ENCODE results near the gene TMEM69. TPM values are rescaled to one million over a fixed set of nuclear protein-coding genes. Genes with fewer than 3 reads are reported as not detected.
"Not testable (repeated sequence)": the region's sequence is repeated elsewhere in the genome, so short reads cannot be mapped to it uniquely, and the experiment has no call there.

The TMEM69 gene
- total RNA-seq, 2 donors from 2014 or later, result 19.2 to 19.7 TPM

DNA sequence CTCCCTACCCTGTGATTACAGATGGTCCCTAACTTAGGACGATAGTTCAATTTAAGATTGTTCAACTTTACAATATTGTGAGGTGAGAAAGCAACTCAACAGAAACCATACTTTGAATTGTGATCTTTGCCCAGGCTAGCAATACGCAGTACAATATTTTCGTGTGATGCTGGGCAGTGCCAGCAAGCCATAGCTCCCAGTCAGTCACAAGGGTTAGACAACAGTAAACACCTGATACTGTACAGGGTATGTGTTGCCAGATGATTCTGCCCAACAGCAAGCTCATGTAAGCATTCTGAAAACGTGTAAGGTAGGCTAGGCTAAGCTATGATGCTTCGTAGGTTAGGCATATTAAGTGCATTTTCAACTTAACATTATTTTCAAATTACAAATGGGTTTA lies 13.5 kb upstream of the TMEM69 start:
- intact Hi-C loops (cut with DNase I), result no loop called here
- peak in 1 of 2 donors; percentile 45 for ATAC-seq
- DNase-seq, result no peak

DNA sequence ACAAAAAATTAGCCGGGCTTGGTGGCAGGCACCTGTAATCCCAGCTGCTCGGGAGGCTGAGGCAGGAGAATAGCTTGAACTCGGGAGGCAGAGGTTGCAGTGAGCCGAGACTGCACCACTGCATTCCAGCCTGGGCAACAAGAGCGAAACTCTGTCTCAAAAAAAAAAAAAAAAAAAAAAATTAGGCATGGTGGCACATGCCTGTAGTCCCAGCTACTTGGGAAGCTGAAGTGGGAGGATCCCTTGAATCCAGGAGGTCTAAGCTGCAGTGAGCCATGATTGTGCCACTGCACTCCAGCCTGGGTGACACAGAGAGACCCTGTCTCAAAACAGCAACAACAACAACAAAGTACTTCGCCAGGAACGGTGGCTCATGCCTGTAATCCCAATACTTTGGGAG lies 11.4 kb upstream of the TMEM69 start:
- DNase-seq; intact Hi-C loops (cut with DNase I); ATAC-seq: not testable (repeated sequence)

DNA sequence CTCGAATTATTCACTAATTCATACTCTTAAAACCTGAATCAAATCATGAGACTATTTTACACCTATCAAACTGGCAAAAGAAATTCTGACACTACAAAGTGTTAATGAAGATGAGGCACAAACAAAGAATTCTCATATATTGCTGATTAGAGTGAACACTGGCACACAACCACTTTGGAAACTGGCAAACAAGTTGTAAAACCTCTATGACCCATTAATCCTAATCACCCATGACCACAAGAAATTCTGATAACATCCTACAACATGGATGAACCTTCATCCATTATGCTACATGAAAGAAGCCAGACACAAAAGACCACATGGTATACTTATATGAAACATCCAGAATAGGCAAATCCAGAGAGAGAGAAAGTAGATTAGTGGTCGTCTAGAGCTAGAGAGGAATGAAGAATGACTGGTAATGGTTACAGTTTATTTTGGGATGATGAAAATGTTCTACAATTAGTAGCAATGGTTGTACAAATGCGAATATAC lies 10.2 kb upstream of the TMEM69 start:
- intact Hi-C loops (cut with DNase I), result no loop called here
- no peak for DNase-seq
- ATAC-seq, result no peak

DNA sequence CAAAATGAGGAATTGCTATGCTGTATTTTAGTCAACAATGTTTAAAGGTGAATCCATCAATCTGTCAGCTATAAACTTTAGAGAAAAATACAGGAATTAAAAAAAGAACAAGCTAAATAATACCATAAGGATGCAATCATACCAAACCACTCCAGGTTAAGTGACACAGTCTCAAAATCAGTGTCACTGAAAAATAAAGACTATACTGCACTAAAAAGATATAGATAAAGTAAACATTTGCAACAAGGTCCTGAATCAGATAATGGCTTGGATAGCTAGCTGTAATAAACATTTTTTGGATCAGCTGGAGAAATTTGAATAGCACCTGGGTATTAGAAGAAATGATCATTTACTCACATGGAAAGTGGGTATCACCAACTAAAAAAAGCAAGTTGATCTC lies 9.5 kb upstream of the TMEM69 start:
- ATAC-seq (no peak), DNase-seq (no peak)
- intact Hi-C loops (cut with DNase I), result no loop called here

DNA sequence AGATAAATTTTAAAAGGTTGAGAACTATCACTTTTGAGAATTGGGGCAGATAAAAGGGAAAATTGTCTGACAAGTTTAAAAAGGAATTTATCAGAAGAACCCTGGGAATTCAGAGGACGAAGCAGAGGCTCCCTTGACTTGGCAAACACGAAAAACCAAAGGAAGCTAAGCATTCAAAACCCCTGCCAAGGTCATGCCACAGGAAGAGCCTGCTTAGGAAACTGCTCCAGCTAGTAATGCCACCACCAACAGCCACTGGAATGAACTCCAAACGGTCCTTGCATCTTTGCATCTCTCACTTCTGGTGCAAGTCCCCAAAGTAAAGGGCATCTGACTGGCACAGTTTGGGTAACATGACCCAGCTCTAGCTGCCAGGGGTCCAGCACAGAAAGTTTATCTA lies 8.9 kb upstream of the TMEM69 start:
- ATAC-seq (peak in 1 of 2 donors; percentile 51), DNase-seq (no peak)
- intact Hi-C loops (cut with DNase I), result no loop called here

DNA sequence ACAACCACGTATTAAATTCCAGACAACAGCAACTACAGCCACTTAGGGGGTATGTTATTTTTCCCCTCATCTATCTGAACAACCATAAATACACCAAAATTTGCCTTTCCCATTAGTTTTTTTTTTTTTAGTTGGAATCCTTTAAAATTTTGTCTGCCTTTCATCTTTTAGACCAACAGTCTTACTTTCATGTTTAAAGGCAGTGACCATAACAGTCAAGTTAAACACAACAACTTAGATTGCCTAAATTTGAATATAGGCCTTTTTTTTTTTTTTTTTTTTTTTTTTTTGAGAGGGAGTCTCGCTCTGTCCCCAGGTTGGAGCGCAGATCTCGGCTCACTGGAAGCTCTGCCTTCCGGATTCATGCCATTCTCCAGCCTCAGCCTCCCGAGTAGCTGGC lies 5.0 kb upstream of the TMEM69 start:
- ATAC-seq (no peak), DNase-seq (no peak)
- intact Hi-C loops (cut with DNase I), result no loop called here

DNA sequence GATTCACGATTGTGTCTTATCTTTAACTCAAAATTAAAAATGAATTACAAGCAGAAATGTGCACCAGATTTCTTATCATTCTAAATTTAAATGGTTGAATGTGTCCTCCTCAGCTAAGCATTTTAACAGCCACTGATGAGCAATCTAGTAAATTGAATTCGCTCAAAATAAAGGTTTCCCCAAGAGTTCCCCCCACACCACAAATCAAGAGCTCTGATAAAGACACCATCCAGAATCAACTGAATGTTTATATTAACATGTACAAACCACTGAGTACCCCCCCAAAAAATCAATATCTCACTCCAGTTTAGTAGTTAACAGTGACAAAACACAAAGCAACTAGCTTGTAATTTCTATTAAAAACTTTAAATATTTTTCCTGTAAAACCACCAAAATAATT lies 3.6 kb upstream of the TMEM69 start:
- no peak for ATAC-seq
- intact Hi-C loops (cut with DNase I), result no loop called here
- DNase-seq, result no peak

DNA sequence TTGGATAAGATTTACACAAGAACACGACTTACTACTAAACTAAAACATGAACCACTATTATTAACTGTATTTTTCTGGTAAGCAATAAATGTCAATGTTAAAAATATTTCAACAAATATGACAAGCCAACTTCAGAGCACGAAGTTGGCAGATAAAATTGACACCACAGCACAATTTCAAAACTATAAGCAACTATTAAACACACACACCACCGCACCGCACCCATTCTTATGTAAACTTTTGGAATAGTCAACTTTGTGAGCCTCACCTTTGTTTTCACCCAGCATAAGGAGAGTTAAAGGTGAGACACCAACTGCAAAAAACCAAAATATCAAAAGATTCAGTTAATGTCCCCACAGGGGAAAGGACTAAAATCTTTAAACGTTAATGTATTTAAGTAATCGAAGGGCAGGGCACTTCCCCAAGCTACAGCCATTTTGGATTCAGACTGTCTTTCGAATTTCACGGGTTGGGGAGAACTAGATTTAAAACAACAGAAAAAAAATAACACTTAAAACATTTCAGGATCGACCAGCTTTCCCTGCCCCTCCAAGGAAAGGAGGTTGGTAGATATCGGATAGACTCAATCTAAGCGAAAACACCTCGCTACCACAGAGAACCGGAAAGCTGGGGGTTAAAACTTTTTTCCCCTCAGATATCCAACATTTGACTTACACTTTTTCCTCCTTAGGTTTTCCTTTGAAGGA lies 2.5 kb upstream of the TMEM69 start:
- intact Hi-C loops (cut with DNase I), result no loop called here
- ATAC-seq (no peak), DNase-seq (no peak)

DNA sequence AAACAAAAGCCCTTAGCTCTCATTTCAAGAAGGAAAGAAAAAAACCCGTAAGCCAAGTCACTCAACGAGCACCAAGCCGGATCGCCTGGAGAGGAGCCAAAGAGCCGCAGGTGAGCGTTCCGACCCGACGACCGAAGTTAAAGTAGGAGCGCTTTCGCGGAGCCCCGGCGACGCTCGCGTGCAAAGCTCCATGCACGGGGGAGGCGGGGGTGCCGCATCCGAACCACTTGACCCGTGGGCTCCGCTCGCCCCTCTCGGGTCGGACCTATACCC lies 2.0 kb upstream of the TMEM69 start:
- intact Hi-C loops (cut with DNase I), result no loop called here
- ATAC-seq (peak in 1 of 2 donors; percentile 0), DNase-seq (peak; percentile 73)

DNA sequence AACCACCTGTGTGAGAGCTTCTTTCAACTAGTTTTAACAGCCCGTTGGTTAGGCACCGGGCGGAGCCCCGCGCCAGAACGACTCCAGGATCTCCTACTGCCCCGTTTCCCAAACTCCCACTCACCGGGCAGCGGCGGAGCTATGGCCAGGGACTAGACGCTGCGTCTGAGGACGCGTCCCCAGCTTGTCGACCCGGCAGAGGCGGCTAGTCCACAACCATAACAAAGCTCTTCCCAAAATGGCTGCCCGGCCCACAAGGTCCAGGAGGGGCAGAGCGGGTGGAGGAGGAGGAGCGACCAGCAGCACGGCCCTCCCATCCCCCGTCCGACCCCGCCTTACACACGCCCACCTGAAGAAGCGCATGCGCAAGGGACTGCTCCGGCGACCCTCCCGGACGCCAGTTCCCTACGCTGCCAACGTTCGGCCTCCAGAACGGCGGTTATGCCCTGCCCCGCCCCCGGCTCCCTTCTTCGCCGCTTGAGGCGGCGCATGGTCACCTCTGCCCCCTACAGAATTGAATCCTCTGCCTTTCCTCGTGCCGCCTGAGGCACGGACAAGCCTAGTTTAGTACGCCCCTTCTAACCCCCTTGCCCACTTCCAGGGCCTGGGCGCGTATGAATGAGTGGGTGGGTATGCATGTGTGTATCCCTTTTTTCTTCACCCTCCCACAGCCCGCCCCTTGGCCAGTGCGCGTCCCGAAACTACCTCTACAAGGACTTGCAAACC lies 1.5 kb upstream of the TMEM69 start, which contains the start of gene GPBP1L1:
Gene GPBP1L1 (minus strand): TSS at position 246 of the 726 bp plus-strand sequence. CDS start 27,446 bp downstream, outside the sequence.
- DNase-seq (peak; percentile 98), ATAC-seq (peak; percentile 92 to 94)
- intact Hi-C loops (cut with DNase I), result no loop called here

DNA sequence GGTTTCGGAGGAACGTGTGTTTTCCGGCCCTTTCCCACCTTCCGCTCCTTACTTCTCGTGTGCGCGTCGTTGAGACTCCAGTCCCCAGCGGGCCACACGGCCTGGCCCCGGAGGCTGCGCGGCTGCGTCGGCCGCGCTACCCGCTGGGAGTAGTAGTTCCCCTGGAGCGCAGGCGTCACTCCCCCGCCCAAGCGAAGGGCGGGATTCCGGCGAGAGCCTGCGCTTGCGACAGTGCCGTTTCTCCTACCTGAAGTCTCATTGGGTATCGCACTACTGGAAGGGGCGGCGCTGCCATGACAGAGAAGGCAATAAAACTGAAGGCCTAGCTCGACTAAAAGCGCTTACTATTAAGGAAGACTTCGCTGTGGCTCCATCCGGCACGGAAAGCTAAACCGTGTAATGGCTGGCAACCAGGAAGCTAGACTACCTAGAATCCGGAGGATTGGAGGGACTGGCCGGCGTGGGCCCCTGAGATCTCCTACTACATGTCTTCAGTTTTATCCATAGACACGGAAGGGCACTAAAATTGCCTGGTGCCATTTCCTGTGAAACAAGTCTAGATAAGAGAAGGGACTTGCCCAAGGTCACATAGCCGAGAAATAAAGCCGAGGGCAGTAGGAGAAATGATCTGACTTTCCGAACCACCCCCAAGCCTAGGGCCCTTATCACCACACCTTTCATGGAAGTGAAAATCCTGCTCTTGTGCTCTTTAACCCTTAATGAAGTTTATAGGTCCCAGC lies 797 bp upstream of the TMEM69 start:
- peak; percentile 94 to 96 for ATAC-seq
- intact Hi-C loops (cut with DNase I), result no loop called here
- DNase-seq, result peak; percentile 98

DNA sequence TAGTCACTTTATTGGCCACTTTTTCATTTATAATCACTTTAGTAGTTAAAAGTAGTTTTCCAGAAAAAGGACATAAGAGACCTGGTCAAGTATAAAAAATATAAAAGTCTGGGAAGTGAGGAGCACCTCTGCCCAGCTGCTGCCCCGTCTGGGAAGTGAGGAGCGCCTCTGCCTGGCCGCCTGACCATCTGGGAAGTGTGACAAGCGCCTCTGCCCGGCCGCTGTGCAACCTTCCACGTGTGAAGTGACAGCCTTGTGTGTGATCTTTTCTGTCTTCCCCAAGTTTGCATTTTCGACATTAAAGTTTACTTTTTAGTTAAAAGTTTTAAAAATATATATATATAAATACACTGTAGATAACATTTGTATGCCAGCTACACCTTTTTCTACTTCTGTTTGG lies 5.8 kb downstream of the TMEM69 start:
- DNase-seq; ATAC-seq; intact Hi-C loops (cut with DNase I): not testable (repeated sequence)

DNA sequence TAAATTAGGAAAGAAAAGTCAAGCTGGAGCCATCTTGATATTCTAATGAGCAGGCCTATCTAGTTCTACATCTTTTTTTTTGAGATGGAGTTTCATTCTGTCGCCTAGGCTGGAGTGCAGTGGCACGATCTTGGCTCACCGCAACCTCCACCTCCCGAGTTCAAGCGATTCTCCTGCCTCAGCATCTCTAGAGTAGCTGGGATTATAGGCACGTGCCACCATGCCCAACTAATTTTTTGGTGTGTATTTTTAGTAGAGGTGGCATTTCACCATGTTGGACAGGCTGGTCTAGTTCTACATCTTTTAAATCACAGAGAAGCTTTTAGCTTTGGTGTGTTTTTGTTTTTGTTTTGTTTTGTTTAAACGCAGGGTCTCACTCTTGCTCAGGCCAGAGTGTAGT lies 6.8 kb downstream of the TMEM69 start:
- no peak for DNase-seq
- ATAC-seq, result no peak
- intact Hi-C loops (cut with DNase I), result no loop called here

DNA sequence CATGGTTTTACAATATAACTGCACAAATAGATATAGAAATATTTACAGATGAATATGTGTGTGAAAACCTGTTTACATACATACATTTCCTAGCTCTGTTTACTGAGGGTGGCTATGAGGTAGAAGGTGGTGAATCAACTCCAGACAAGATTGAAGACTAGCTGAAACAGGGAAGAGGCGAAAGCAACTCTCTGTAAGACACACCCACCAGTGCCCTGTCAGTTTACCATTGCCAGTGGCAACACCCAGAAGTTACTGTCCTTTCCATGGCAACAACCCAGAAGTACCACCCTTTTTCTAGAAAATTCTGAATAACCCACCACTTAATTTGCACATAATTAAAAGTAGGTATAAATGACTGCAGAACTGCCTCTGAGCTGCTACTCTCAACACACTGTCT lies 16.7 kb downstream of the TMEM69 start:
- no peak for ATAC-seq

DNA sequence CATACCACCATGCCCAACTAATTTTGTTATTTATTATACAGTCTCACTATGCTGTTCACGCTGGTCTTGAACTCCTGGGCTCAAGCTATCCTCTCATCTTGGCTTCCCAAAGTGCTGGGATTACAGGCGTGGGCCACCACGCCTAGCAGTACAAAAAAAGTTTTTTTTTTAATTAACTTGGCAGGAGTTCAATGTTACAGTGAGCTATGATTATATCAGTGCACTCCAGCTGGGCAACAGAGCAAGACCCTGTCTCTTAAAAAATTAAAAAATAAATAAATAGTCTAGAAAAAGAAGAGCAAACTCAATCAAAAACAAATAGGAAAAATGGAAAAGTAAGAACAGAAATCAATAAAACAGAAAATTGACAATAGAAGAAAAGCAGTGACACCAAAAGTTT lies 25.7 kb downstream of the TMEM69 start:
- no peak for ATAC-seq
- no peak for DNase-seq
- intact Hi-C loops (cut with DNase I), result no loop called here

More for the DNA sequence above, 16.7 kb downstream of the TMEM69 start:
- no peak for DNase-seq
- intact Hi-C loops (cut with DNase I), result no loop called here

DNA sequence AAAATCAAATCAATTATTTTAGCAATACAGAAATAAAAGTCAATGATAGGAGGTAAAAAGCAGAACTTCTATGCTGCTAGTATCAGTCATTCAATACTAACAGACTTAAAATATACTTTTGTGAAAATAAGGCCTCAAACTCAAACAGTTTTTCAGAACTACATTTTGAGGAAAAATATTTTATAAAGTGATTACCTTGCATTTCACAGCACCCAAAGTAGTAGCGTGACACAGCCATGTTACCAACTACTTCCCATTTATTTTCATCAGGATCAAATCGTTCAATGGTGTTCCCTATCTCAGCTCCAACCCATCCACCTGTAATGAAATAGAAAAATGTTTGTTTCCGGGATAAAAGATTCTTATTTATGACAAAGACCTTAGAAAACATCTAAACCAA lies 28.7 kb downstream of the TMEM69 start:
- no peak for DNase-seq
- intact Hi-C loops (cut with DNase I), result no loop called here
- ATAC-seq, result no peak

DNA sequence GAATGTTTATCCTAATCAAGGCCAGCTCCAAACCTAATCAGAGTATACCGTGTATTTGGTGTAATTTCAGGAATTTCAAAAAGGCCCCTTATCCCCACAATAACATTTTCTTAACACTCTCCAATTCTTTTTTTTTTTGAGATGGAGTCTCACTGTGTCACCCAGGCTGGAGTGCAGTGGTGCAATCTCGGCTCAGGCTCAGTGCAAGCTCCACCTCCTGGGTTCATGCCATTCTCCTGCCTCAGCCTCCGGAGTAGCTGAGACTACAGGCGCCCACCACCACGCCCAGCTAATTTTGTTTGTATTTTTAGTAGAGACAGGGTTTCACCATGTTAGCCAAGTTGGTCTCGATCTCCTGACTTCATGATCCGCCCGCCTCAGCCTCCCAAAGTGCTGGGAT lies 29.4 kb downstream of the TMEM69 start:
- intact Hi-C loops (cut with DNase I), result not testable (repeated sequence)

DNA sequence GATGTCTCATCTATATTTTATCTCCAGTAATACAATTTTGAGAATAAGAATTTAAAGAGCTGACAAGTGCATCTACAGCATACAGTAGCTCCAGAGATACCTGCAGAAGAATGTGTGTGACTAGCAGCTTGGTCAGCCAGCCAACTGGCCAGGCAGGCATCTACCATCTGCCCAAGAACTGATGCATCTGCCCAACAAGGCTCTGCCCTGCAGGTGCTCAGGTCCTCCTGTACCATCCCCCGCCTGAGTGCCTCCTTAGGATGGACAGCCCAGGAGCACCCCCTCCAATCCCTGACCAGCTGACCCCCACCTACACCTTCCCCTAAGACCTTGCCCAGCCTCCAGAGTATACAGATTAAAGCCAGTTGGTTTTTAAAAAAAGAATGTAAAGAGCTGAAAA lies 30.3 kb downstream of the TMEM69 start:
- no peak for DNase-seq
- intact Hi-C loops (cut with DNase I), result no loop called here
- no peak for ATAC-seq

More for the DNA sequence above, 29.4 kb downstream of the TMEM69 start:
- not testable (repeated sequence) for DNase-seq, ATAC-seq

DNA sequence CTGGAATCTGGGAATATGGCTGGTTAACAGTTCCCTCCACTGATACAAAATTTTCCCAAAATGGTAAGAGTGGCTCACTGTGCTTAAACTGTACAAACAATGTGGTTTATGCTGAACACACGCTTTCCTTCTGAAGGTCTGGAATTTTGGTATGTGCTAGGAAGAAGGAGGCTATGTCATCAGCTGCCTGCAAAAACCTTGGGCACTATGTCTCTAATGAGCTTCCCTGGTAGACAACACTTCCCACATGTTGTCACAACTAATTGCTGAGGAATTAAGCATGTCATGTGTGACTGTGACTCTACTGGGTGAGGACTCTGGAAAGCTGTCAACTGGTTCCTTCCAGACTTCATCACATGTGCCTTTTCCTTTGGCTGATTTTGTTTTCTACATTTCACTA lies 33.2 kb downstream of the TMEM69 start:
- intact Hi-C loops (cut with DNase I), result no loop called here
- no peak for DNase-seq
- peak in 1 of 2 donors; percentile 33 for ATAC-seq

DNA sequence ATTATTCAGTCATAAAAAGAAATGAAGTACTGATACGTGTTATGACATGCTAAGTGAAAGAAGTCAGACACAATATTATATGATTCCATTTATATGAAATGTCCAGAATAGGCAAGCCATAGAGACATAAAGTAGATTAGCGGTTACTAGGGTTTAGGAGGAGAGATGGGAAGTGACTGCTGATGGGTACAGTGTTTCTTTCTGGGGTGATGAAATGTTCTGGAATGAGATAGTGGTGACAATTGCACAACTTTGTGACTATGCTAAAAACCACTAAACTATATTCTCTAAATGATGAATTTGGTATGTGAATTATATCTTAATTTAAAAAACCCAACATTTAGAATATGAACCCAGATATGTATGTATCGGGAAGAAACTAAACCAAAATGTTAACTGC lies 34.8 kb downstream of the TMEM69 start:
- ATAC-seq (peak; percentile 44 to 52), DNase-seq (no peak)
- intact Hi-C loops (cut with DNase I), result no loop called here
